Activated B cell treated with CpG ODN at 0.5 μM for 24 hours (primary cell): ENCODE data around the gene PDCD1. TPM values are rescaled to one million over a fixed set of nuclear protein-coding genes. Genes with fewer than 3 reads are reported as not detected.
"Not testable (repeated sequence)": the region's sequence is repeated elsewhere in the genome, so short reads cannot be mapped to it uniquely, and the experiment has no call there.

Source experiments
- ATAC-seq: fragments of 200-7000 bp; cut with Tn5 transposase; one replicate; pipeline ENCODE4 v1.10.0; 2021; ENCODE audit warnings: low read depth, mild to moderate bottlenecking, moderate library complexity
- CTCF ChIA-PET: fragments of 350-600 bp; sonication (Branson Sonifier 250); formaldehyde crosslinking; loops from one replicate; lab custom pipeline; 2021; ENCODE audit warnings: antibody characterized with exemption; lab: Charles Lee
- POLR2A ChIA-PET: fragments of 350-600 bp; sonication (Branson Sonifier 250); formaldehyde crosslinking; loops from one replicate; lab custom pipeline; 2021; ENCODE audit warnings: antibody characterized with exemption; lab: Charles Lee
- DNase-seq: peaks from one replicate; pipeline ENCODE4 v3.0.0; 2022
- H3K27ac Mint-ChIP-seq: one replicate; pipeline ENCODE4 v1.8.0; 2020; ENCODE audit warnings: mixed read lengths
- H3K27me3 Mint-ChIP-seq: one replicate; pipeline ENCODE4 v1.8.0; 2021; ENCODE audit warnings: mixed read lengths
- H3K36me3 Mint-ChIP-seq: one replicate; pipeline ENCODE4 v1.8.0; 2021; ENCODE audit warnings: low read depth, mixed read lengths
- H3K4me1 Mint-ChIP-seq: one replicate; pipeline ENCODE4 v1.8.0; 2021; ENCODE audit warnings: mixed read lengths
- H3K4me3 Mint-ChIP-seq: one replicate; pipeline ENCODE4 v1.8.0; 2020; ENCODE audit warnings: mild to moderate bottlenecking, mixed read lengths
- H3K9me3 Mint-ChIP-seq: one replicate; pipeline ENCODE4 v1.8.0; 2020; ENCODE audit warnings: mixed read lengths
- intact Hi-C: fragments of 100-400 bp; cut with micrococcal nuclease; formaldehyde crosslinking; loops from one replicate; pipeline ENCODE4 v1.15.1; 2024
- total RNA-seq: library from RNA; stranded (reverse); gene quantifications from 2 replicates; pipeline ENCODE4 v1.2.3, GENCODE V29; 2022
- TF ChIP-seq, protein P1 (sequence below): fragments of 200-600 bp; IDR thresholded peaks from one replicate; pipeline ENCODE4 v1.8.0; 2022; ENCODE audit warnings: antibody characterized with exemption, mild to moderate bottlenecking

Gene PDCD1
- total RNA-seq, 1 donor from 2014 or later: 3.5 TPM

DNA sequence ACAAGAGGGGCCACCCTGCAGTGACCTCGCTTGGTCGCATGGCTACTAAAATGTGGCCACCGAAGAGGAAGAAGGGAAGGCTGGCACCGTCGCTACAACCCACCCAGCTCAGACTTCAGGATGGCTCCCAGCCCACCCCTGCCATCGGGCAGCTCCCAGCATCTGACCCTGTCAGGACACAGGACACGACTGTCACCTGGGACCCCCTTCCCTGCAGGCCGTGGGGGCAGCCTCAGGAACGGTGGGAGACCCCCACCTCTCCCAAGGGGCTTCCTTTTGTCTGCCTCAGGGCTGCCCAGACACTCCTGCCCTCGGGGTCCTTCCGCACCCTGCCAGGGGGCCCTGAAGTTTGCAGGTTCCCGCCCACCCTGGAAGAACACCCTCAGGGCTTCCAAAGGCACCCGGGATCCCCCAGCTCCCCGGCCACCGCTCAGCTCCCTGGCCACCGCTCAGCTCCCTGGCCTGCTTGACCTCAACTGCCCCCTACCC is 18.5 kb upstream of the PDCD1 start:
- Mint-ChIP-seq H3K27me3 (no peaks in the 10 kb centered on the region), H3K4me1 (peaks cover 18% of the 10 kb centered on the region), H3K4me3 (no peak overlapping the region), H3K27ac (no peak overlapping the region), H3K36me3 (peaks cover 5% of the 10 kb centered on the region), H3K9me3 (no peaks in the 10 kb centered on the region)
- ChIA-PET CTCF (no interaction called here), POLR2A (no interaction called here)
- no peak for DNase-seq
- TF ChIP-seq, protein P1, sequence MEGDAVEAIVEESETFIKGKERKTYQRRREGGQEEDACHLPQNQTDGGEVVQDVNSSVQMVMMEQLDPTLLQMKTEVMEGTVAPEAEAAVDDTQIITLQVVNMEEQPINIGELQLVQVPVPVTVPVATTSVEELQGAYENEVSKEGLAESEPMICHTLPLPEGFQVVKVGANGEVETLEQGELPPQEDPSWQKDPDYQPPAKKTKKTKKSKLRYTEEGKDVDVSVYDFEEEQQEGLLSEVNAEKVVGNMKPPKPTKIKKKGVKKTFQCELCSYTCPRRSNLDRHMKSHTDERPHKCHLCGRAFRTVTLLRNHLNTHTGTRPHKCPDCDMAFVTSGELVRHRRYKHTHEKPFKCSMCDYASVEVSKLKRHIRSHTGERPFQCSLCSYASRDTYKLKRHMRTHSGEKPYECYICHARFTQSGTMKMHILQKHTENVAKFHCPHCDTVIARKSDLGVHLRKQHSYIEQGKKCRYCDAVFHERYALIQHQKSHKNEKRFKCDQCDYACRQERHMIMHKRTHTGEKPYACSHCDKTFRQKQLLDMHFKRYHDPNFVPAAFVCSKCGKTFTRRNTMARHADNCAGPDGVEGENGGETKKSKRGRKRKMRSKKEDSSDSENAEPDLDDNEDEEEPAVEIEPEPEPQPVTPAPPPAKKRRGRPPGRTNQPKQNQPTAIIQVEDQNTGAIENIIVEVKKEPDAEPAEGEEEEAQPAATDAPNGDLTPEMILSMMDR: no peak
- ATAC-seq: no peak
- intact Hi-C loops: loop anchor here (10.0 kb wide), 1 partner anchor 622 kb away; no protein-coding TSS in a partner anchor

DNA sequence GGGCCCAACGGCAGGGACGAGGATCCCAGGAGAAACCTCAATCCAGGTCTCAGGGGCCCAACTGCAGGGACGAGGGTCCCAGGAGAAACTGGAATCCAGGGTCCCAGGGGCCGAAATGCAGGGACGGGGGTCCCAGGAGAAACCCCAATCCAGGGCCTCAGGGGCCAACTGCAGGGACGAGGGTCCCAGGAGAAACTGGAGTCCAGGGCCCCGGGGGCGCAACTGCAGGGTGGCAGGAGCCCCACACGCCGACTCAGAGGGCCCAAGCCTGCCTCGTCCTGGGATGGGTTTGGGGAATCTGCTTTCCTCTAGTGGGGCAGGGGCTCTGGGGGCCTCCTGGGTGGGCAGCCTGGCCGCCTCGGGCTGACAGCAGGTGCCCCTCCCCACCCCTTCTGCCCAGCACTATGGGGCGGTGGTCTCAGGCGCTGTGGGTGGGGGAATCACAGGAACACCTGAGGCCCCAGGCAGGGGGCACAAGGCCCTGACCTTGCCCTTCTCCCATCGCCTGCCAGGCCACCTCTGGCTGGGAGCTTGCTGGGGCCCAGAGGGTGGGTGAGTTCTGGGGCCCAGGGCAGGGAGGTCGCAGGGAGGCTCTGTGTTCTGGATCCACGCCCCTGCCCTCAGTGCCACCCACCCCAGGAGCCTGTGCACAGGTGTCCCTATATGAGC is 18.0 kb upstream of the PDCD1 start:
- ChIA-PET CTCF (no interaction called here), POLR2A (no interaction called here)
- no peaks in the 10 kb centered on the region for H3K9me3 Mint-ChIP-seq
- H3K4me1 Mint-ChIP-seq: peaks cover 13% of the 10 kb centered on the region
- no peak overlapping the region for H3K27ac Mint-ChIP-seq
- no peak overlapping the region for H3K4me3 Mint-ChIP-seq
- no peaks in the 10 kb centered on the region for H3K27me3 Mint-ChIP-seq
- ATAC-seq: no peak
- TF ChIP-seq, protein P1: no peak
- intact Hi-C loops: loop anchor here (10.0 kb wide), 1 partner anchor 622 kb away; no protein-coding TSS in a partner anchor
- H3K36me3 Mint-ChIP-seq: peaks cover 5% of the 10 kb centered on the region
- DNase-seq: no peak

DNA sequence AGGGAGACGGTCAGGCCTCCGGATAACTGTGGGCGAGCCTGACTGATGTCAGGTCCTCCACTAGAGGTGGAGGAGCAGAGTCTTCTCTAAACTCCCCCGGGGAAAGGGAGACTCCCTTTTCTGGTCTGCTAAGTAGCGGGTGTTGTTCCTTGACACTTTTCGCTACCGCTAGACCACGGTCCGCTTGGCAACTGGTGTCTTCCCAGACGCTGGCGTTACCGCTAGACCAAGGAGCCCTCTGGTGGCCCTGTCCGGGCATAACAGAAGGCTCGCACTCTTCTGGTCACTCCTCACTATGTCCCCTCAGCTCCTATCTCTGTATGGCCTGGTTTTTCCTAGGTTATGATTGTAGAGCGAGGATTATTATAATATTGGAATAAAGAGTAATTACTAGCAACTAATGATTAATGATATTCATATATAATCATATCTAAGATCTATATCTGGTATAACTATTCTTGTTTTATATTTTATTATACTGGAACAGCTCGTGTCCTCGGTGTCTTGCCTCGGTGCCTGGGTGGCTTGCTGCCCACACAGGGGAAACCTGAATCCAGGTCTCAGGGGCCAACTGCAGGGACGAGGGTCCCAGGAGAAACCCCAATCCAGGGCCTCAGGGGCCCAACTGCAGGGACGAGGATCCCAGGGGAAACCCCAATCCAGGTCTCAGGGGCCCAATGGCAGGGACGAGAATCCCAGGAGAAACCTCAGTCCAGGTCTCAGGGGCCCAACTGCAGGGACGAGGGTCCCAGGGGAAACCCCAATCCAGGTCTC is 17.2 kb upstream of the PDCD1 start:
- H3K27ac Mint-ChIP-seq, POLR2A ChIA-PET: not testable (repeated sequence)

DNA sequence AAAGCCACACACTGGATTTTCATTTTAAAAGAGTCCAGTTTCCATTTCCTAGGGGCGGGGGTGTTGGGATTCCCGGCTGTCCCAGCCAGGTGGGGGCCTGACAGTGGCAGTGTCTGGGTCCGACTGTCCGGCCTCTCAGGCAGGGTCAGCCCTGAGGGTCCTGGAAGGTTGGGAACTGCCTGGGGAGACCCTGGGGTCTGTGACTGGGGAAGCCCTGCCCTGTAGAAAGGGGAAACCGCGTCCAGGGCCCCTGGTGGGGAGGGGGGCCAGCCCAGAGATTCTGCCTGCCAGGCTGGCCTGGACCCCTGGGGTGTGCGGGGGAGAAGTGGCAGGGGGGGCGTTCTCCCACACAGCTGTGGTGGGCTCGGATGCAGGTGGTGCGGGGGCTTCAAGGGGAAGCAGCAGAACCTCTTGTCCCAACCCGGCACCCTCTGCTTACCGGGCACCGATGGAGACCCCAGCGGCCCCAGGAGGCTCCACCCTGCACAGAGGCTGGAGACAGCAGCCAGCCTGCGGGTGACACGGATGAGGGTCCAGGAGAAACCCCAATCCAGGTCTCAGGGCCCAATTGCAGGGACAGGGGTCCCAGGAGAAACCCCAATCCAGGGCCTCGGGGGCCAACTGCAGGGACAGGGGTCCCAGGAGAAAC is 15.7 kb upstream of the PDCD1 start:
- ATAC-seq: no peak
- Mint-ChIP-seq H3K4me1 (peaks cover 11% of the 10 kb centered on the region), H3K27ac (no peak overlapping the region)

More for the DNA sequence above, 17.2 kb upstream of the PDCD1 start:
- intact Hi-C loops: loop anchor here (10.0 kb wide), 1 partner anchor 621 kb away; no protein-coding TSS in a partner anchor
- CTCF ChIA-PET: interaction anchor here (1.0 to 1.3 kb wide), 2 partner anchors 135 to 143 kb away, joined by 3 read pairs; no protein-coding TSS in a partner anchor
- H3K27me3 Mint-ChIP-seq, H3K36me3 Mint-ChIP-seq, H3K9me3 Mint-ChIP-seq, ATAC-seq, H3K4me3 Mint-ChIP-seq, DNase-seq: not testable (repeated sequence)
- peaks cover 12% of the 10 kb centered on the region for H3K4me1 Mint-ChIP-seq

DNA sequence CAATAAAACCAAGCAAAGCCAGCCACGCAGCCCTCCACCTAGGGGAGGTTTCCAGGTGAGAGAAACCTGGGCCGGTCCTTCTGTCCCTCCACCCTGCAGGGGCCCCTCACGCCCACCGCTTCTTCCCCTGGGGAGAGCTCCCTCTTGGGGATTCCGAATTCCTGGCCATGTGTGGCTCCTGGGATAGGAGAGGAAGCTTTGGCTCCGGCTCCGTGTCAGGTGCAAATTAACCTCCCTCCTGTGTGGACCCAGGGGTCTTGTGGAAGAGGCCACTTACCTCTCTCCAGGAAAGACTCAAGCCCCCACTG is 15.1 kb upstream of the PDCD1 start:
- peaks cover 11% of the 10 kb centered on the region for H3K4me1 Mint-ChIP-seq

More for the DNA sequence above, 15.7 kb upstream of the PDCD1 start:
- TF ChIP-seq, protein P1: no peak
- POLR2A ChIA-PET: interaction anchor here (0.5 to 1.0 kb wide), 2 partner anchors 141 to 164 kb away, joined by 3 read pairs; no protein-coding TSS in a partner anchor
- Mint-ChIP-seq H3K4me3 (no peak overlapping the region), H3K9me3 (no peaks in the 10 kb centered on the region), H3K36me3 (no peaks in the 10 kb centered on the region), H3K27me3 (peaks cover 3% of the 10 kb centered on the region)
- no peak for DNase-seq
- intact Hi-C loops: loop anchor here (10.0 kb wide), 1 partner anchor 620 kb away; no protein-coding TSS in a partner anchor
- CTCF ChIA-PET: no interaction called here

More for the DNA sequence above, 15.1 kb upstream of the PDCD1 start:
- ATAC-seq (no peak), DNase-seq (no peak)
- TF ChIP-seq, protein P1: no peak
- intact Hi-C loops: loop anchor here (10.0 kb wide), 1 partner anchor 619 kb away; no protein-coding TSS in a partner anchor
- peaks cover 3% of the 10 kb centered on the region for H3K27me3 Mint-ChIP-seq
- H3K27ac Mint-ChIP-seq: no peak overlapping the region
- no peak overlapping the region for H3K4me3 Mint-ChIP-seq
- no peaks in the 10 kb centered on the region for H3K9me3 Mint-ChIP-seq
- CTCF ChIA-PET: no interaction called here
- no peaks in the 10 kb centered on the region for H3K36me3 Mint-ChIP-seq
- POLR2A ChIA-PET: interaction anchor here (0.5 kb wide), 1 partner anchor 164 kb away, joined by 3 read pairs; no protein-coding TSS in a partner anchor
